GM12875 (cell line): ENCODE results near the gene USP20.

Source experiments
- H3K4me3 ChIP-seq: one replicate; pipeline ENCODE4 v1.5.1; 2011; ENCODE audit warnings: low read depth, low read length, control low read depth
- TF ChIP-seq, protein P1 (sequence below): IDR thresholded peaks from 2 replicates; pipeline ENCODE4 v1.5.1; 2011; ENCODE audit warnings: low read depth, mild to moderate bottlenecking, control low read depth, inconsistent platforms, low read length, moderate library complexity, borderline replicate concordance; ENCODE audit not compliant: insufficient read depth

Gene USP20

DNA sequence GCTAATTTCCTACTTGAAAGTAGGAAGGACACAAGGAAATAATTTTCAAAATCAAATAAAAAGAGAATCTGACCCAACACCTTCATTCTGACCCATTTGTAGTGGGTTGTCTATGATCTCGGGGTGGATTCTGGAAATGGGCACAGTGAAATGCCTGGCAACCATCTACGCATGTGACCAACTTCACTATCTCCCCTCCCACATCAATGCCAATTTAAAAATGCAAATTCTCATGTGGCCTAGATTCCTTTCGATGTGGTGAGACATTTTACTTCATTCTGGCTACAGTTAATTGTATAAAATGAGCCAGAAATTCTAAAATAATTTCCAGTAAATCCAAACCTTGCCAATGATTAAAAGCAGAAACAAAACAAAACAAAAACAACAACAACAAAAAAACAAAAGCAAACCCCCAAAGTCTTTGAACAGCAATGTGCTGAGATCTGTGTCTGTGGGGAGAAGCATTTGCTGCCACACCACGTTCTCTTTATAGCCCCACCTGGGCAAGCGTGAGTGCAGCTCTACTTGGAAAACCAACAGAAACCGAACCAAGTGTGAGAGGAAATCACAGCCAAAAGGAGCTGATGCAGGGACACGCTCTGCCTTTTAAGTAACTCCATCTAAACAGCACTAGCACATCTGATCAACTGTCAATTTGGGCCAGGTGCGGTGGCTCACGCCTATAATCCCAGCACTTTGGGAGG lies 59.0 kb downstream of the USP20 start:
- H3K4me3 ChIP-seq = no peak overlapping the region
- TF ChIP-seq, protein P1, sequence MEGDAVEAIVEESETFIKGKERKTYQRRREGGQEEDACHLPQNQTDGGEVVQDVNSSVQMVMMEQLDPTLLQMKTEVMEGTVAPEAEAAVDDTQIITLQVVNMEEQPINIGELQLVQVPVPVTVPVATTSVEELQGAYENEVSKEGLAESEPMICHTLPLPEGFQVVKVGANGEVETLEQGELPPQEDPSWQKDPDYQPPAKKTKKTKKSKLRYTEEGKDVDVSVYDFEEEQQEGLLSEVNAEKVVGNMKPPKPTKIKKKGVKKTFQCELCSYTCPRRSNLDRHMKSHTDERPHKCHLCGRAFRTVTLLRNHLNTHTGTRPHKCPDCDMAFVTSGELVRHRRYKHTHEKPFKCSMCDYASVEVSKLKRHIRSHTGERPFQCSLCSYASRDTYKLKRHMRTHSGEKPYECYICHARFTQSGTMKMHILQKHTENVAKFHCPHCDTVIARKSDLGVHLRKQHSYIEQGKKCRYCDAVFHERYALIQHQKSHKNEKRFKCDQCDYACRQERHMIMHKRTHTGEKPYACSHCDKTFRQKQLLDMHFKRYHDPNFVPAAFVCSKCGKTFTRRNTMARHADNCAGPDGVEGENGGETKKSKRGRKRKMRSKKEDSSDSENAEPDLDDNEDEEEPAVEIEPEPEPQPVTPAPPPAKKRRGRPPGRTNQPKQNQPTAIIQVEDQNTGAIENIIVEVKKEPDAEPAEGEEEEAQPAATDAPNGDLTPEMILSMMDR = no peak

DNA sequence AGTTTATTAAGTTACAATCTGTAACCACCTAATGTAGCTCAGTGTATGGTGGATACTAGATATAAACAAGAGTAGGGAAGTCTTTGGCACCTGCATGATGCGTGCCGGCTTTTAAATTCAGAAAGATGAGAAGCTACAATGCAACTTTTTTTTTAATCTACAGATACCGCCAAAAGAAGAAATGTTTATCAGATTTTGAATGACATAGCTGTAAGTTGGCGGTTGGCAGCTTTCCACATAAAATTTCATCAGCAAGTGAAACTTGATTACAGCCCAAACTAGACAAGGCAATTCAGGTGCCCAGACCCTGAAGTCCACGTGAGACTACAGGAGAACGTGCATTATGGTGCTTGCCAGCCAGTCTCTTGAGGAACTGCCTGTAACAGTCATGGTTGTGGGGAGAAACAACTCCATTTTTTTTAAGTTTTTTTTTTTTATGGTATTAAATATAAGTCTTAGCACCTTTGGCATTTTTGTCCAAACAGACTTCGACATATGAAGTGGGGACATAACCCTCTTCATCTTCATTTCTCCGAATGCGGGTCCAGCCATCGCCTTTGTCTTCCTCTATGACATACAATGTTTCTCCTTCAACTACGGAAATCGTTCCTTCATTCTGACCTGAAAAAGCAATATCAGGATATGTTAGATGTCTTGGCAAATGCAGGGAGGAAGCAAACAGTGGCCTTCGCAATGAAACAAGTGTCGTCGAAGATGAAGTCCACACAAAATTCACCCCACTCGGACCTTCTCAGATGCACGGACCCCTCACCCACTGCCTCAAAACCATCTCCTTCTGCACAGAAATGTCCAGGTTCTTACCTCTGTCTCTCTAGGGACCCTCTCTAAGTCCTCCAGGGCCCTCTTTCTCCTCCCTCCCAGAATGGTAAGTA lies 60.4 kb downstream of the USP20 start:
- H3K4me3 ChIP-seq = no peak overlapping the region
- TF ChIP-seq, protein P1 = no peak

DNA sequence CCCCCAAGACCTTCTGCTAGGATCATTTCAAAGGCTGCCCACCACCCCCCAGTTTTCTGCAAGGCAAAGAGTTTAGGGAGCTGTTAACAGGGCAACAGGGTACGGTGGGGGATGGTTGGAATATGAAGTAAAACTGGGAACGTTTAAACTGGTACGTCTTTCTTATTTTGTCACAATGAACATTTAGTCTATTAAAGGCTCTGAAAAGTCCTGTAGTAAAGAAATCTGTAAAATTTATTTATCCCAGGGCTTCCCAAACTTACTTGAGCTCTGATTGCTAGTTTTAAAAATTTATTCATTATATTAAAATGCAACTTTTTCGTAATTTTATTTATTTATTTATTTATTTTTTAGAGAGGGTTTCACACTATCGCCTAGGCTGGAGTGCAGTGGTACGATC lies 62.0 kb downstream of the USP20 start:
- H3K4me3 ChIP-seq = no peak overlapping the region
- TF ChIP-seq, protein P1 = no peak

DNA sequence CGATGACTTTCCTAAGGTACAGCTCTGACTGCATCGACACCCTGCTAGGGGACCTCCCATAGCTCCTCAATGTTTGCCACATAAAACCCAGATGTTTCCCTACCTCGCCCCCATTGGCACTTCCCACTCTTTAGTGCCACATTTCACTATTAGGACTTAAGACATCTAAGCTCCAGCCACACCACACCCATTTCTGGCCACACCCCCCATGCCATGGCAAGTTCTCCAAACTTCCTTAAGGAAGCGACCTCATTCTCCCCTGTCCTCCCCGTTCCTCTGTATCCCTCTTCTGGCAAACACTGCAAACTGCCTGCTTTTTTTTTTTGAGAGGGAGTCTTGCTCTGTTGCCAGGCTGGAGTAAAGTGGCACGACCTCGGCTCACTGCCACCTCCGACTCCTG lies 62.9 kb downstream of the USP20 start:
- no peak overlapping the region for H3K4me3 ChIP-seq
- TF ChIP-seq, protein P1 = no peak

DNA sequence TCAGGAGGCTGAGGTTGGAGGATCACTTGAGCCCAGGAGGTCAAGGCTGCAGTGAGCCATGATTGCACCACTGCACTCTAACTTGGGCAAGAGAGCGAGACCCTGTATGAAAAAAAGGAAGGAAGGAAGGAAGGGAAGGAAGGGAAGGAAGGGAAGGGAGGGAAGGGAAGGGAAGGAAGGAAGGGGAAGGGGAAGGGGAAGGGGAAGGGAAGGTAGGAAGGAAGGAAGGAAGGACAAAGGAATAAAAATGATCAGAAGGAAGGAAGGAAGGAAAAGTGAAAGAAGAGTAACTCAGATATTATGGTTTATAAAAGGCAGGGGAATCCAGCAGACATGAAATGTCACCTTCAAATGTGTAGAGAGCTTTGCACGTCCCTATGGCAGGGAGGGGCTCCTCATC lies 64.4 kb downstream of the USP20 start:
- TF ChIP-seq, protein P1 = no peak
- H3K4me3 ChIP-seq = no peak overlapping the region

DNA sequence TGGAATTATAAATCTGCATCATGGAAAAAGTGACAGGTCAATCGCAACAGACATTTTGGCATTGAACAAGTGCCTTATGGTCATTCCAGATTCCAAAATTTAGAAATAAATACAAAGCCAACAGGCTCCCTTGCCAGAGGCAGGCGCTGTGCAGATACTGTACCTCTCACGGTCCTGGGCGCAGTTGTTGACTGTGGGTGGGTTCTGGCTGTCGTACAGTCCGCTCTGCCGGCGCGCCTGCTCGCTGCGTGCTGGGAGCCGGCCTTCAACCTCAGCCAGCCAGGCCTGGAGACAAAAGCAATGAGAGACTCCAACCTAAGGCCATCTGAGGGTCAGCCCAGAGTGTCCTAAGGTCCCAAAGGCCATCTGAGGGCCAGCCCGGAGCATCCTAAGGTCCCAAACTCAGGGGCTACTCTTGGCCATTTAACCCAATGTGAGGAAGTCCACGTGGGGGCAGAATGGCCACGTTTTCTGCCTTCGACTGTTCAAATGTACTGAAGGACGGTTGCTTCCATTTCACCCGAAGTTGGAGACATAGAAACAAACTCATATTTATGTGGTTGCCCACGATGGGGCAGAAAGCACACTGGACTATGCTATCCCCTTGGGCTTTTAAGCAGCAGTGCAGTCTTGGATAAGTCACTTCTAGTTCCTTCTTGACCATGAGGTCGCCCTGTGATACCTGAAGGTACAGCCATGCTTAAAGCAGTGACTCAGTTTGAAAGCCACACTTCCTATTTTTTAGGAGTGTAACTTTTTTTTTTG lies 65.2 kb downstream of the USP20 start:
- TF ChIP-seq, protein P1 = no peak
- H3K4me3 ChIP-seq = no peak overlapping the region
